Prostate gland (tissue), 2 donors: ENCODE results near the gene NMNAT2. TPM values are rescaled to one million over a fixed set of nuclear protein-coding genes. Genes with fewer than 3 reads are reported as not detected.

Experiments
- DNase-seq: peaks from one replicate; pipeline ENCODE4 v3.0.0-alpha.2; 2019; ENCODE audit warnings: low spot score
- H3K27ac ChIP-seq, 2 donors: fragments of 200-600 bp; sonication (generic); 2 replicates each; pipeline ENCODE4 v1.5.1; 2017 to 2019
- H3K27me3 ChIP-seq: fragments of 200-600 bp; sonication (generic); replicated peaks from 2 replicates; pipeline ENCODE4 v1.5.1; 2019; ENCODE audit not compliant: insufficient read depth
- H3K36me3 ChIP-seq, 2 donors: fragments of 200-600 bp; sonication (generic); 1 replicate in 1 of 2; 2 replicates in 1 of 2; pipeline versions ENCODE4 v1.5.1 to v1.8.1; 2017 to 2019
- H3K4me1 ChIP-seq: fragments of 200-600 bp; sonication (generic); replicated peaks from 2 replicates; pipeline ENCODE4 v1.5.1; 2019
- H3K4me3 ChIP-seq, 2 donors: fragments of 200-600 bp; sonication (generic); 2 replicates each; pipeline ENCODE4 v1.5.1; 2017 to 2019
- H3K9me3 ChIP-seq: fragments of 200-600 bp; sonication (generic); 2 replicates; pipeline ENCODE4 v1.5.1; 2017
- CTCF ChIP-seq, 4 experiments: fragments of 200-600 bp in 2 of 4; fragments of 450-650 bp in 2 of 4; sonication (generic) in 2 of 4; IDR thresholded peaks; 1 replicate in 3 of 4; 2 replicates in 1 of 4; pipeline ENCODE4 v1.5.1; 2016 to 2019; ENCODE audit warnings: antibody characterized with exemption in 4 of 4, mild to moderate bottlenecking in 2 of 4, moderate library complexity in 2 of 4
- POLR2A ChIP-seq: fragments of 450-650 bp; IDR thresholded peaks from one replicate; pipeline ENCODE4 v1.6.1; 2016; ENCODE audit warnings: antibody characterized with exemption, mild to moderate bottlenecking
- POLR2AphosphoS5 ChIP-seq: sonication (generic); formaldehyde crosslinking; IDR thresholded peaks from one replicate; pipeline ENCODE4 v1.6.1; 2017; ENCODE audit warnings: antibody characterized with exemption
- WGBS: methylation state at CpG from one replicate; pipeline ENCODE4 v1.1.5; 2018; 5-methylcytosine and 5-hydroxymethylcytosine counted together
- intact Hi-C: fragments of 100-400 bp; cut with DNase I; formaldehyde crosslinking; loops from one replicate; pipeline ENCODE4 v1.14.2; 2022
- total RNA-seq, 2 donors: library from RNA; depleted of rRNA; stranded (reverse); fragments of >200 nt; gene quantifications; one replicate each; pipeline ENCODE4 v1.1.0, GENCODE V29; 2016

The NMNAT2 gene
- total RNA-seq, 2 donors from 2014 or later = 0.27 to 41.0 TPM

GRCh38 chr1:183414365-183414764, 3.8 kb downstream of the NMNAT2 start:
- H3K4me1 ChIP-seq = peaks cover 6% of the 10 kb centered on the region
- no peak overlapping the region for H3K4me3 ChIP-seq
- H3K27ac ChIP-seq = no peak overlapping the region
- no peak for TF ChIP-seq POLR2A
- no peak for TF ChIP-seq CTCF (IDR thresholded peaks at IDR 0.05)
- no peak for TF ChIP-seq POLR2AphosphoS5
- H3K36me3 ChIP-seq = no peaks in the 10 kb centered on the region
- H3K9me3 ChIP-seq = no peaks in the 10 kb centered on the region
- no peak for DNase-seq
- peaks cover 8% of the 10 kb centered on the region for H3K27me3 ChIP-seq
- intact Hi-C loops = no loop called here

GRCh38 chr1:183411091-183411490, 7.1 kb downstream of the NMNAT2 start:
- H3K4me3 ChIP-seq = no peak overlapping the region
- 85% methylated on average over 2 of the region's 2 CpGs for WGBS
- no peak for TF ChIP-seq POLR2AphosphoS5
- TF ChIP-seq POLR2A = no peak
- TF ChIP-seq CTCF (IDR thresholded peaks at IDR 0.05) = no peak
- no peaks in the 10 kb centered on the region for H3K27me3 ChIP-seq
- H3K27ac ChIP-seq = no peak overlapping the region
- H3K4me1 ChIP-seq = no peaks in the 10 kb centered on the region
- intact Hi-C loops = no loop called here
- no peaks in the 10 kb centered on the region for H3K36me3 ChIP-seq
- no peak for DNase-seq
- H3K9me3 ChIP-seq = no peaks in the 10 kb centered on the region

- 93% methylated on average over 1 of the region's 1 CpG for WGBS
- no peaks in the 10 kb centered on the region for H3K36me3 ChIP-seq
- intact Hi-C loops = no loop called here
- no peaks in the 10 kb centered on the region for H3K27me3 ChIP-seq
- H3K4me1 ChIP-seq = no peaks in the 10 kb centered on the region
- no peak overlapping the region for H3K27ac ChIP-seq
- TF ChIP-seq CTCF (IDR thresholded peaks at IDR 0.05) = no peak
- TF ChIP-seq POLR2A = no peak
- TF ChIP-seq POLR2AphosphoS5 = no peak
- H3K4me3 ChIP-seq = no peak overlapping the region
- H3K9me3 ChIP-seq = no peaks in the 10 kb centered on the region
- no peak for DNase-seq
Measured at GRCh38 chr1:183407961-183408360, 10.2 kb downstream of the NMNAT2 start.

GRCh38 chr1:183407474-183407873, 10.7 kb downstream of the NMNAT2 start:
- H3K27ac ChIP-seq = no peak overlapping the region
- no peaks in the 10 kb centered on the region for H3K36me3 ChIP-seq
- no peaks in the 10 kb centered on the region for H3K9me3 ChIP-seq
- intact Hi-C loops = no loop called here
- no peak for TF ChIP-seq POLR2A
- TF ChIP-seq POLR2AphosphoS5 = no peak
- no peak for TF ChIP-seq CTCF (IDR thresholded peaks at IDR 0.05)
- H3K4me1 ChIP-seq = no peaks in the 10 kb centered on the region
- no peak overlapping the region for H3K4me3 ChIP-seq
- no peak for DNase-seq
- no peaks in the 10 kb centered on the region for H3K27me3 ChIP-seq
- 84% methylated on average over 2 of the region's 2 CpGs for WGBS

GRCh38 chr1:183404476-183404875, 13.7 kb downstream of the NMNAT2 start:
- H3K27me3 ChIP-seq = no peaks in the 10 kb centered on the region
- TF ChIP-seq POLR2A (no peak), POLR2AphosphoS5 (no peak)
- intact Hi-C loops = no loop called here
- no peaks in the 10 kb centered on the region for H3K36me3 ChIP-seq
- H3K9me3 ChIP-seq = no peaks in the 10 kb centered on the region
- whole genome bisulfite sequencing = 50% methylated on average over 2 of the region's 2 CpGs
- DNase-seq = no peak
- no peak overlapping the region for H3K27ac ChIP-seq
- no peaks in the 10 kb centered on the region for H3K4me1 ChIP-seq
- no peak overlapping the region for H3K4me3 ChIP-seq
